ENCODE measurements around the gene FCER1A.
"Not testable (repeated sequence)": the region's sequence is repeated elsewhere in the genome, so short reads cannot be mapped to it uniquely, and the experiment has no call there.

The FCER1A gene

DNA sequence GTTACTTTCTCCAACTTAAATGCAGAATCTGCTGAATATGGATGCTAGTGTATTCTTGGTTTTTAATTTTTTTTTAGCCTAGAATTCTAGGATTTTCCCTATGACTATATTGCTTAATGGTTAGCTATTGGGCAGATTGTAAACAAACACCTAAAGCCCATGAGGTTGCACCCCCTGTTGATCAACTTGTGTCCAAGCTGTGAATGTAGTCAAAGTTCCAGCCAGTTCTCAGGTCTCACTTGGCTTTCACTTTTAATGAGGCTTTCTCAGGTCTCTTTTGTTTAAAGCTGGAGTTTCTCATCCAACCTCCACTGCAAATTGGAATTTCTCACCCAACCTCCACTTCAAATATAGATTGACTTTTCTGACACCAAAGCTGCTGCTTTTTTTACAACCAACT, 35.9 kb downstream of the FCER1A start:
- TF ChIP-seq EZH2 (IDR thresholded peaks at IDR 0.05), result no peak
- DNase-seq (ENCODE audit: low read depth, low spot score), result no peak
- Histone ChIP-seq H3K9me3 (ENCODE audit: low read depth, low read length) (no peaks in the 10 kb centered on the region), H3K36me3 (ENCODE audit: insufficient read depth, low read length) (no peaks in the 10 kb centered on the region), H3K9ac (ENCODE audit: insufficient read length) (no peak overlapping the region), H3K27ac (no peak overlapping the region), H3K4me3 (no peak overlapping the region)

DNA sequence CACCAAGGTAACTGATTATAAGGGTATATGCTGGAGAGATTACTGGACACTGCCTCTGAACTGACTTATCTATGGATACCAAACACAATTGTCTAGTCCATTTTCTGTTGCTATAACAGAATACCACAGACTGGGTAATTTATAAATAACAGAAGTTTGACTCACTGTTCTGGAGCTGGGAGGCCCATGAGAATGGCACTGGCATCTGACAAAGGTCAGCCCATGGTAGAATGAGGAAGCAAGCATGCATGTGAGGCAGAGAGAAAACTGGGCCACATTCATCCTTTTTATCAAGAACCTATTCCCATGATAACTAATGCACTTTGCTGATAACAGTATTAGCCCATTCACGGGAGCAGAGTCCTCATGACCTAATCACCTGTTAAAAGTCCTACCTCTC, 37.4 kb downstream of the FCER1A start:
- no peak overlapping the region for H3K4me3 ChIP-seq
- H3K27ac ChIP-seq, result no peak overlapping the region
- DNase-seq (ENCODE audit: low read depth, low spot score), result no peak
- no peaks in the 10 kb centered on the region for H3K9me3 ChIP-seq (ENCODE audit: low read depth, low read length)
- TF ChIP-seq FOXP2 (optimal IDR thresholded peaks at IDR 0.05; ENCODE audit: control extremely low read depth, extremely low read length, insufficient read depth) (no peak), EZH2 (IDR thresholded peaks at IDR 0.05) (no peak), POLR2AphosphoS5 (IDR thresholded peaks at IDR 0.05; ENCODE audit: borderline replicate concordance, low read depth, low read length) (no peak)
- no peak overlapping the region for H3K9ac ChIP-seq (ENCODE audit: insufficient read length)
- no peaks in the 10 kb centered on the region for H3K36me3 ChIP-seq (ENCODE audit: insufficient read depth, low read length)

DNA sequence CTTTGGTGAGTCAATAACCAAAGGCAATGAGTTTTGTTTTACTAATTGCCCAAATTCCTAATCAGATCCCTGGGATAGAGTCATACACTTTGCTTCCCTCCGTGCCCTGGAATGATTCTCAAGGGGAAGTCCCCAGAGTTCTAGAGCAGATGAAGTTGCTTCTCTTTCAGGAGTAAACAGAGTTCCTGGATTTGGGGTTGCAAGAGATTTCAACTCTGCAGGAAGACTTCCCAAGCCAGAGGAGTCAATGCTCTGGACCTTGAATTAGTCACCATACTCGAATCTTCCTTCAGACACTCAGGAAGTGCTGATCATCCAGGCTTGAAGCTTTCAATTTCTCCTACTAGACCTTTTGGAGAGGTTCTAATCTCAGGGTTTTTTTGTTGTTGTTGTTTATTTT, 39.6 kb downstream of the FCER1A start:
- DNase-seq (ENCODE audit: low read depth, low spot score), result no peak
- no peak for TF ChIP-seq FOXP2 (optimal IDR thresholded peaks at IDR 0.05; ENCODE audit: control extremely low read depth, extremely low read length, insufficient read depth)
- no peak for TF ChIP-seq POLR2AphosphoS5 (IDR thresholded peaks at IDR 0.05; ENCODE audit: borderline replicate concordance, low read depth, low read length)
- no peak for TF ChIP-seq EZH2 (IDR thresholded peaks at IDR 0.05)
- no peak overlapping the region for H3K4me3 ChIP-seq
- no peaks in the 10 kb centered on the region for H3K9me3 ChIP-seq (ENCODE audit: low read depth, low read length)
- H3K9ac ChIP-seq (ENCODE audit: insufficient read length), result no peak overlapping the region
- no peak overlapping the region for H3K27ac ChIP-seq
- no peaks in the 10 kb centered on the region for H3K36me3 ChIP-seq (ENCODE audit: insufficient read depth, low read length)

DNA sequence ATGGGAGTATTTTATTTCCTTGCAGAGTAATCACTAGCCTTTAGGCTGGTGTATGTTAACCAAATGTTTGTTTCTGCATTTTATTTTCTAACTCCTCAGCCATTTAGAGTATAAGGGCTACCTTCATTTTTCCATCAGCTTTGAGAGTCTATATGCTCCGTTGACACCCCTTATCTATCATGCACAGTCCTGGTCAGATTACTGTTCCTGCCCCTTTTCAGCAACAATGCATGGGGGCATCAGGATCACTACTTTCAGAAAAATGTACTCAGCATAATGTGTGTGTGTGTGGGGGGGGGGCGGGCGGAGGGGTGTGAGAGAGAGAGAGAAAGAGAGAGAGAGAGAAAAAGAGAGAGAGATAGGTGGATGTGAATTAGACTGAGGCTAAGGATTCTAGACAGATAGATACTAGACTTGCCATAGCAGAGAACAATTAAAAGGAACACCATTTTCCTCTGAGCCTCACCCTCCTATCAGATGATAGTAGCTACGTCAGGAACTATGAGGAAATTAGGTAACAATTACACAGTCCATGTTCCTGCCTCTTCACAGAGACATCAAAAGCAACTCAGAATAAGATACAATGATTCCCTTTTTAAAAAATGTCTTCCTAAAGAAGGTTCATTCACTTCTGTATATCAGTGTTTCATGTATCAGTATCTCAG, 40.8 kb downstream of the FCER1A start:
- Histone ChIP-seq H3K4me3 (no peak overlapping the region), H3K27ac (no peak overlapping the region), H3K9me3 (ENCODE audit: low read depth, low read length) (no peaks in the 10 kb centered on the region), H3K9ac (ENCODE audit: insufficient read length) (no peak overlapping the region), H3K36me3 (ENCODE audit: insufficient read depth, low read length) (no peaks in the 10 kb centered on the region)
- no peak for TF ChIP-seq FOXP2 (optimal IDR thresholded peaks at IDR 0.05; ENCODE audit: control extremely low read depth, extremely low read length, insufficient read depth)
- no peak for TF ChIP-seq POLR2AphosphoS5 (IDR thresholded peaks at IDR 0.05; ENCODE audit: borderline replicate concordance, low read depth, low read length)
- TF ChIP-seq EZH2 (IDR thresholded peaks at IDR 0.05), result no peak
- DNase-seq (ENCODE audit: low read depth, low spot score), result no peak

DNA sequence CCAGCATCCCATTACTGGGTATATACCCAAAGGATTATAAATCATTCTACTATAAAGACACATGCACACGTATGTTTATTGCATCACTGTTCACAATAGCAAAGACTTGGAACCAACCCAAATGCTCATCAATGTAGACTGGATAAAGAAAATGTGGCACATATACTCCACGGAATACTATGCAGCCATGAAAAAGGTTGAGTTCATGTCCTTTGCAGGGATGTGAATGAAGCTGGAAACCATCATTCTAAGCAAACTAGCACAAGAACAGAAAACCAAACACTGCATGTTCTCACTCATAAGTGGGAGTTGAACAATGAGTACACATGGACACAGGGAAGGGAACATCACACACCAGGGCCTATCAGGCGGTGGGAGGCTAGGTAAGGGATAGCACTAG, 47.2 kb downstream of the FCER1A start:
- H3K36me3 ChIP-seq (ENCODE audit: insufficient read depth, low read length); DNase-seq (ENCODE audit: low read depth, low spot score); H3K9me3 ChIP-seq (ENCODE audit: low read depth, low read length); H3K27ac ChIP-seq; H3K4me3 ChIP-seq; H3K9ac ChIP-seq (ENCODE audit: insufficient read length): not testable (repeated sequence)

DNA sequence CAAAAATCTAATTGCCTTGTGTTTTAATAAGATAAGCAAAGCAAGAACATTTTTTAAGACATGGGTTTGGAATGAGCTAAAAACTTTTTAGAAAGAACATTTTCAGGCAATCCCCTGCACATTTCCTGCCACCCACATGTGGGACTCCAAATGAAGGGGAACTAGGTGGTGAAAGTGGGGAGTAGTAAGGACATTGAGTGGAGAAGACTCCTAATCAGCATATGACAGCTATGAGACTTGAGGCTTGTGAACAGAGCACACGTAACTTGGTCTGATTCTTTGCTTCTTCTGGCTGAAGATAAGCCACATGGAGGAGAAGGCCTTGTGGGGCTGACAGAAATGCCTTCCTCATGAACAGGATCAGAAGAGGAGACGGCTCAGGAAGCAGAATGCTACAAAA, 50.3 kb downstream of the FCER1A start:
- no peak overlapping the region for H3K4me3 ChIP-seq
- DNase-seq (ENCODE audit: low read depth, low spot score), result no peak
- no peak overlapping the region for H3K27ac ChIP-seq
- TF ChIP-seq FOXP2 (optimal IDR thresholded peaks at IDR 0.05; ENCODE audit: control extremely low read depth, extremely low read length, insufficient read depth), result no peak
- TF ChIP-seq EZH2 (IDR thresholded peaks at IDR 0.05), result no peak
- TF ChIP-seq POLR2AphosphoS5 (IDR thresholded peaks at IDR 0.05; ENCODE audit: borderline replicate concordance, low read depth, low read length), result no peak
- H3K9ac ChIP-seq (ENCODE audit: insufficient read length), result no peak overlapping the region
- no peaks in the 10 kb centered on the region for H3K36me3 ChIP-seq (ENCODE audit: insufficient read depth, low read length)
- H3K9me3 ChIP-seq (ENCODE audit: low read depth, low read length), result no peaks in the 10 kb centered on the region
